ENCODE data around the gene TTC5.
"Not testable (repeated sequence)": the region's sequence is repeated elsewhere in the genome, so short reads cannot be mapped to it uniquely, and the experiment has no call there.

Gene TTC5

GRCh38 chr14:20305265-20306078 is at the start of gene TTC5:
TTC5 (minus strand) TSS chr14:20305951; CDS start chr14:20305937, 14 bp downstream.
- peak; percentile 92 for DNase-seq

DNA sequence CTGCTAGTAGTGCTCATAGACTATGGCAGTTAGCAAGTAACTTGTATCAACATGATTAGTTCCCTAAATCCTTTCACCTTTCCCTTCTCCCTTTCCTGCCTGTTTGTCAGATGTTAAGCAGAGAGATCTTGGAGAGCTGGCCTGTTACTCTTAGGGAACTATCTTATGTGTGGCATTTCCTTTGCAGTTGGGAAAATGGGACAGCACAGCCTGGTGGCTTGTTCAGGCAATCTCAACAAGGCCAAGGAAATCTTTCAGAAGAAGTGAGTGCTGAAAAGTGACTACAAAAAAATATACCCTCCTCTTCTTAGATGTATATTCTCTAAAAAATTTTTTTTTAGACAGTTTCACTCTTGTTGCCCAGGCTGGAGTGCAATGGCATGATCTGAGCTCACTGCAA is 45.1 kb upstream of the TTC5 start:
- DNase-seq = no peak

- DNase-seq = no peak
Observed at GRCh38 chr14:20350282-20350681, 44.5 kb upstream of the TTC5 start.

GRCh38 chr14:20347747-20348146 is 42.0 kb upstream of the TTC5 start:
- DNase-seq = no peak

- DNase-seq = no peak
Observed at GRCh38 chr14:20346713-20347112, 41.0 kb upstream of the TTC5 start.

DNA sequence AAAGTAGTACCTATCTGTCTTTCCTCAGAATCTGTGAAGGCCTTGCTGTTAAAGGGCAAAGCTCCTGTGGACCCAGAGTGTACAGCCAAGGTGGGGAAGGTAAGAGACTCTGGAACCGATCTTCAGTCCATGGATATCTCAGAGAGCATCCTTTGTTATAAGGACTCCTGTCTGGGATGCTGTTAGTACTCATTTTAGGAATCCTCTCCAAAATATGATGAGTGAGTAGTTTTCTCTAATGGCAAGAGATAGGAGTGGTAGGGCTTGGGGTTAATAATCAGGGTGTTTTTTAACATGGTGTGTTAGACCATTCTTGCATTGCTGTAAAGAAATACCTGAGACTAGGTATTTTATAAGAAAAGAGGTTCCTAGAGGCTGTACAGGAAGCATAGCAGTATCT is 39.6 kb upstream of the TTC5 start:
- no peak for DNase-seq

DNA sequence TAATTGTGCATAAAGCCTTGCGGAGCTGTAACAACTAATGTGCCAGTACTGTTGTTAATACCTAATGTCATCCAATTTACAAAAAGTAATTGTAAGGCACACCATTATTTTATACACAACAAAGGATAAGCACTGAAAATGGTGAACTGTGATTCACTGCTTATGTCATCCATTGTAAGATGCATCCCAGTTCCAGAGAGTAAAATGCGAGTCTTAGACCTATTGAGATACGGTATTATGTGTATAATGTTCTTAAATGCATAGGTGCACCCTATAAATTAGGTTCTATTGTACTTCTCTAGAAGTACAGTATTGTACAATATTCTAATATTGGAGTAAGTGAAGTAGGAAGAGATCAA is 38.1 kb upstream of the TTC5 start:
- no peak for DNase-seq

GRCh38 chr14:20343092-20343861 is 37.5 kb upstream of the TTC5 start, which contains the start of gene PARP2:
PARP2 (plus strand) TSS chr14:20343635; CDS start chr14:20343642, 7 bp downstream.
- DNase-seq = peak; percentile 97

GRCh38 chr14:20341646-20342045 is 35.9 kb upstream of the TTC5 start:
- DNase-seq = no peak

DNA sequence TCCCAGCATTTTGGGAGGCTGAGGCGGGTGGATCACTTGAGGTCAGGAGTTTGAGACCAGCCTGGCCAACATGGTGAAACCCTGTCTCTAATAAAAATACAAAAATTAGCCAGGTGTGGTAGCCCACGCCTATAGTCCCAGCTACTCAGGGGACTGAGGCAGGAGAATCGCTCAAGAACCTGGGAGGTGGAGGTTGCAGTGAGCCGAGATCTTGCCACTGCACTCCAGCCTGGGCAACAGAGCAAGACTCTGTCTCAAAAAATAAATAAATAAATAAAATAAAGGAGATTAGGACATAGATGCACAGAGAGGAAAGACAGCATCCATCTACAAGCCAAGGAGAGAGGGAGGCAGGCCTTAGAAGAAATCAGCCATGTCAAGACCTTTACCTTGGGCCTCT is 35.3 kb upstream of the TTC5 start:
- not testable (repeated sequence) for DNase-seq

GRCh38 chr14:20334017-20334416 is 28.3 kb upstream of the TTC5 start:
- no peak for DNase-seq

GRCh38 chr14:20333494-20333841 is 27.7 kb upstream of the TTC5 start:
- no peak for DNase-seq

GRCh38 chr14:20332788-20333493 is 27.2 kb upstream of the TTC5 start, which contains the start of gene CCNB1IP1:
CCNB1IP1 (minus strand) TSS chr14:20333279; CDS start chr14:20316523, 16,756 bp downstream.
- DNase-seq = peak; percentile 84

GRCh38 chr14:20332431-20332787 is 26.7 kb upstream of the TTC5 start:
- no peak for DNase-seq

DNA sequence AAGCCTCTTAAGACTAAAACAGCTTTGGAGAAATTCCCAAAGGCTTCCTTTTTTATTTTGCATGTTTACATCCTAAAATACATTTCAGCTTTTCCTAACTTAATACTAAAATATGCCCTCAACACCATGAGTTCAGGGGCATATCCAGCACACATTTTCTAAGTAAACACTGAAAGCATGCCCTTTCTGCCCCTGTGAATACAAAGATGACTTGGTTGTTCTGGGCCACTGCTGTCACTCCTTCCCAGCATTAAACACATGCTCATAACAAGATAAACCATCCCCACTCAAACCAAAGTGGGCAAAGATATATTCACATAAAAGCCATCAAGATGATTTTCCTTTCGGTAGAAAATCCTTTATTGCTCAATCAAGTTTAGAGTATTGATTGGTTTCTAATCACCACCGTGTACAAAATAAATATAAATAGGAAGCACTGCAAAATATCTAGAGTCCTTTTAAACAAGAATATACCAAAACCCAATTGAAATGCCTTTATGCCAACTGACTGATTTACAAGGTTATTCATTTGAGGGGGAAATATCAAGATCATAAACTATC is 25.4 kb upstream of the TTC5 start:
- no peak for DNase-seq

- DNase-seq = no peak
Observed at GRCh38 chr14:20329355-20329754, 23.6 kb upstream of the TTC5 start.

DNA sequence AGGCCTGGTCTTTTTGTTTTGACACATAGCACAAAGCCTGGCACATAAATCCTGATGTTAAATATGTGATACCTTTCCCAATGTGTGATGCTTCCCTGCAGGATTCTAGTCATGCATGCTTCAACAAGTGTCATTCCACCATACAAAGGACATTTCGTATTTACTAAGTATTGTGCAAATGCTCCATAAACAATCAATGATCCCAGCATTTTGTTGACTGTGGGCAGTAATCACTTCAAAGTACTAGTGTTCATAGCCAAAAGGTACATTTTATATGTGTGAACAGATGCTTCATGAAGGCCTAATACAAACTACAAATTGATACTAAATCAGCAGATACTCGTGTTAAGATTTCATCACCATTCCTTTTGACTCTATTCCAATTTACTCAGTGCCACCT is 23.0 kb upstream of the TTC5 start:
- no peak for DNase-seq

DNA sequence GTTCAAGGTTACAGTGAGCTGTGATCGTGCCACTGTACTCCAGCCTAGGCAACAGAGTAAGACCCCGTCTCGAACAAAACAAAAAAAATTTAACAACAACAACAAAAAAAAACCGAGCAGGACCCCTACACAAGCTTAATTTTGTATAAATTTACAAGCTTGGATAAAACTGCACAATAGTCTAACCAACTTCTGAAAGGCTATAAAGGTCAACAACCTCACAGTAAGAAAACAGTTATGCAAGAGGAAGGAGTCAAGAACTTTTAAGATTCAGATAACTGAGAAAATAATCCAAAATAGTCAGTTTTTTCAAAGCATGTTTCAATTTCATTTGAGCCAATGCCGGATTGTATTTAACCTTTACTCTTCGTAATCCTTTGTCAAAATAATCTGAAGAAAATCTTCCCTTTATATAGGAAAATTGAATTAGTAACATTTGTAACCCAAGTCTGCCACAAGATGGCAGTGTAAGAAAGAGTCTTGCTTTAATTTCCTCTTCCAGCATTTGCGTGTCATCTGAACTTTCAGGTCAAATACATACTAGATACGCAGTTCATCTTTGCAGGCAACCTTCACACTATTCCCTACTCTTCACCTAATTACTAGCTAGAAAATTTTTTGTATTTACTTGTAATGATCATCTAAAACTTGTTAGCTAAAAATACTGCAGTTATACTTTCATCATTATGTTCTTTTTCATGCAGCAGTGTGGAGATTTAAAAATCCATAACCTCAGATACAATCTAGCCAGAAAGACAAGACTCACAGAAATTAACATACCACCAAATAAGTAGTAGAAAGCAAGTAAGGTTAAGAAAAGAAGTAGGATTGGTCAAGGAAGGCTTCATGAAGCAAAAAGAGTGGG is 21.5 kb upstream of the TTC5 start:
- DNase-seq = peak; percentile 80

- DNase-seq = no peak
Observed at GRCh38 chr14:20317720-20318119, 12.0 kb upstream of the TTC5 start.

DNA sequence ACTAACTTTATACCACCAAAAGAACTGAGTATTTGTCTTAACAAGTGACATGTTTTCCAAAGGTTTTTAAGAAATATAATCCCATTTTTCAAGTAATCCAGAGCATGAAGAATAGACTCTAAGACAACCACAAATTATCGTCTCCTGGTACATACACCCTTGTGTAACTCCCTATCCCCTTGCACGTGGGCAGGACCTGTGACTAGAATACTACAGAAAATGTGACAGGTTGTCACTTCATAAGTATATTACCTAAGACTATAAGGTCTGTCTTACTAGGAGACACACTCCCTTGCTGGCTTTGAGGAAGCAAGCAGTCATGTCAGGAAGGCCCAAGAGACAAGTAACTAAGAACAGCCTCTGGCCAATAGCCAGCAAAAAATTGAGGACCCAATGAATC is 8.3 kb upstream of the TTC5 start:
- no peak for DNase-seq

DNA sequence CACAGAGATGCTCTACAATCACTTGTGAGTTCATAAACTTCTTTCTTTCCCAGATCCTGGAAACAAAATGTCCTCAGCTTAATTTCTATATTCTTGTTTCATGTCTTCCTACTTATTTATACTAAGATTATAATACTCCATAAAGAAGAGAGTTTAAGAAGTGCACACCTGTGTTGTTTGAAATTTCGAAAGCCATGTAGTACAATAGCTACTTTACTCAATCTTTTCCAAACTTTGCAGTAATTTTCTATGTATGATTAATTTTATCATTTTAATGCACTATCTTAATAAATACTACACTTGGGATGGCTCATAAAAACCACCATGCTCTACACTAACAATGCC is 300 bp upstream of the TTC5 start:
- no peak for DNase-seq

- no peak for DNase-seq
Observed at GRCh38 chr14:20302042-20302755, 3.6 kb downstream of the TTC5 start.

All from CD4-positive, alpha-beta T cell treated with Interleukin-21 for 1 hour (primary cell).